K562 (cell line): ENCODE results near the gene KNL1. TPM values are rescaled to one million over a fixed set of nuclear protein-coding genes. Genes with fewer than 3 reads are reported as not detected.

Experiments used
- BMI1 ChIP-seq: fragments of 150-350 bp; IDR thresholded peaks from 2 replicates; pipeline ENCODE4 v1.6.1; 2014; ENCODE audit warnings: low read length
- CGGBP1 ChIP-seq: fragments of 250-450 bp; sonication (Bioruptor Pico); IDR thresholded peaks from 2 replicates; pipeline ENCODE4 v1.9.0; 2021; ENCODE audit warnings: mild to moderate bottlenecking
- CXXC5 ChIP-seq: fragments of 250-450 bp; sonication (Bioruptor Pico); IDR thresholded peaks from 2 replicates; pipeline ENCODE4 v1.8.0; 2022; ENCODE audit warnings: inconsistent platforms, mild to moderate bottlenecking, moderate library complexity
- DNMT1 ChIP-seq: fragments of 450-650 bp; IDR thresholded peaks from 2 replicates; pipeline ENCODE4 v1.6.1; 2016; ENCODE audit warnings: antibody characterized with exemption, mild to moderate bottlenecking
- ESRRA ChIP-seq: fragments of 450-650 bp; IDR thresholded peaks from 2 replicates; pipeline ENCODE4 v1.6.1; 2014; ENCODE audit warnings: low read depth, mild to moderate bottlenecking, moderate library complexity, borderline replicate concordance
- ETV5 ChIP-seq: sonication (generic); formaldehyde crosslinking; IDR thresholded peaks from 2 replicates; pipeline ENCODE4 v1.4.0; 2020; ENCODE audit warnings: low read depth, mild to moderate bottlenecking, missing genetic modification reagents
- JUNB ChIP-seq: fragments of 450-650 bp; formaldehyde crosslinking; conservative IDR thresholded peaks from 2 replicates; pipeline ENCODE4 v1.4.0; 2020; ENCODE audit warnings: mild to moderate bottlenecking
- PHF21A ChIP-seq: fragments of 450-650 bp; IDR thresholded peaks from 2 replicates; pipeline ENCODE4 v1.6.1; 2017; ENCODE audit warnings: low read depth, borderline replicate concordance
- RBBP5 ChIP-seq: fragments of 200-600 bp; sonication (generic); IDR thresholded peaks from 2 replicates; pipeline ENCODE4 v1.6.1; 2012; ENCODE audit warnings: borderline replicate concordance, mild to moderate bottlenecking, low read length, control low read depth, inconsistent platforms; ENCODE audit not compliant: insufficient read depth, poor library complexity, severe bottlenecking
- RBM17 ChIP-seq: fragments of 200-400 bp; formaldehyde crosslinking; IDR thresholded peaks from 2 replicates; pipeline ENCODE4 v1.6.1; 2017; ENCODE audit warnings: low read depth, mild to moderate bottlenecking, low read length, borderline replicate concordance
- RREB1 ChIP-seq: fragments of 250-450 bp; sonication (Bioruptor Pico); IDR thresholded peaks from 2 replicates; pipeline ENCODE4 v1.4.0; 2020
- SIN3B ChIP-seq: fragments of 450-650 bp; IDR thresholded peaks from 2 replicates; pipeline ENCODE4 v1.6.1; 2017; ENCODE audit warnings: low read depth, mild to moderate bottlenecking, moderate library complexity
- SP2 ChIP-seq: IDR thresholded peaks from 2 replicates; pipeline ENCODE4 v1.6.1; 2011; ENCODE audit warnings: mild to moderate bottlenecking, low read depth, low read length, moderate library complexity; ENCODE audit not compliant: poor library complexity, severe bottlenecking; ENCODE audit errors: extremely low read depth
- STAT5B ChIP-seq: fragments of 250-450 bp; sonication (Bioruptor Pico); IDR thresholded peaks from 2 replicates; pipeline ENCODE4 v1.8.0; 2021; ENCODE audit warnings: mild to moderate bottlenecking, inconsistent platforms
- THRAP3 ChIP-seq: fragments of 450-650 bp; IDR thresholded peaks from 2 replicates; pipeline ENCODE4 v1.6.1; 2016; ENCODE audit warnings: mild to moderate bottlenecking, inconsistent platforms, borderline replicate concordance
- XRCC4 ChIP-seq: IDR thresholded peaks from one replicate; pipeline ENCODE4 v1.6.1; 2011; ENCODE audit not compliant: insufficient read depth, insufficient read length; ENCODE audit errors: extremely low read depth
- ZNF217 ChIP-seq: sonication (generic); formaldehyde crosslinking; IDR thresholded peaks from 2 replicates; pipeline ENCODE4 v1.8.0; 2022; ENCODE audit warnings: mild to moderate bottlenecking, missing genetic modification reagents
- polyA plus RNA-seq, 8 experiments: library from polyadenylated mRNA; depleted of rRNA in 4 of 8; stranded (reverse) in 5 of 8; unstranded in 3 of 8; fragments of >200 nt; fragmentation: Nextera tagmentation in 2 of 8; fragmentation: Illumina TruSeq in 1 of 8; extraction: Ambion mirVana in 2 of 8; extraction: Trizol in 1 of 8; gene quantifications; 2 replicates each; pipeline versions ENCODE4 v1.2.1 to v1.2.3, GENCODE V29; 2011 to 2014; ENCODE audit warnings: inconsistent platforms in 1 of 8, missing spikeins in 1 of 8
- total RNA-seq, 7 experiments: library from RNA; depleted of rRNA in 6 of 7; stranded (reverse); fragments of >200 nt in 6 of 7; fragmentation: Illumina TruSeq in 2 of 7; extraction: Trizol in 2 of 7; gene quantifications; 2 replicates each; pipeline versions ENCODE4 v1.2.1 to v1.2.3, GENCODE V29; 2011 to 2021; ENCODE audit warnings: low replicate concordance in 1 of 7
- TF ChIP-seq, protein P1 (sequence below): sonication (generic); formaldehyde crosslinking; IDR thresholded peaks from 2 replicates; pipeline ENCODE4 v1.8.0; 2022; ENCODE audit warnings: mild to moderate bottlenecking, missing genetic modification reagents
- TF ChIP-seq, protein P2 (sequence below): fragments of 450-650 bp; conservative IDR thresholded peaks from 2 replicates; pipeline ENCODE4 v1.6.1; 2016; ENCODE audit warnings: missing genetic modification characterization, low read depth, mild to moderate bottlenecking, missing compliant biosample characterization, moderate library complexity

Gene KNL1
- total and polyA plus RNA-seq, 9 of the 15 experiments (the other 6 are each of a cell fraction or from before 2014, with no cell fraction given): 14.5 to 65.4 (median 34.6) TPM

- TF ChIP-seq THRAP3 (no peak), XRCC4 (no peak), STAT5B (no peak), PHF21A (no peak), ETV5 (CRISPR knock-in tag) (no peak), SP2 (no peak), JUNB (no peak), BMI1 (no peak), RREB1 (CRISPR knock-in tag) (no peak), ESRRA (no peak), ZNF217 (CRISPR knock-in tag) (no peak), CGGBP1 (CRISPR knock-in tag) (no peak), DNMT1 (no peak), RBM17 (no peak), SIN3B (no peak), RBBP5 (no peak), CXXC5 (CRISPR knock-in tag) (no peak)
- TF ChIP-seq, protein P1, sequence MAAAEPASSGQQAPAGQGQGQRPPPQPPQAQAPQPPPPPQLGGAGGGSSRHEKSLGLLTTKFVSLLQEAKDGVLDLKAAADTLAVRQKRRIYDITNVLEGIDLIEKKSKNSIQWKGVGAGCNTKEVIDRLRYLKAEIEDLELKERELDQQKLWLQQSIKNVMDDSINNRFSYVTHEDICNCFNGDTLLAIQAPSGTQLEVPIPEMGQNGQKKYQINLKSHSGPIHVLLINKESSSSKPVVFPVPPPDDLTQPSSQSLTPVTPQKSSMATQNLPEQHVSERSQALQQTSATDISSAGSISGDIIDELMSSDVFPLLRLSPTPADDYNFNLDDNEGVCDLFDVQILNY (CRISPR knock-in tag): no peak
- TF ChIP-seq, protein P2, sequence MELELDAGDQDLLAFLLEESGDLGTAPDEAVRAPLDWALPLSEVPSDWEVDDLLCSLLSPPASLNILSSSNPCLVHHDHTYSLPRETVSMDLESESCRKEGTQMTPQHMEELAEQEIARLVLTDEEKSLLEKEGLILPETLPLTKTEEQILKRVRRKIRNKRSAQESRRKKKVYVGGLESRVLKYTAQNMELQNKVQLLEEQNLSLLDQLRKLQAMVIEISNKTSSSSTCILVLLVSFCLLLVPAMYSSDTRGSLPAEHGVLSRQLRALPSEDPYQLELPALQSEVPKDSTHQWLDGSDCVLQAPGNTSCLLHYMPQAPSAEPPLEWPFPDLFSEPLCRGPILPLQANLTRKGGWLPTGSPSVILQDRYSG (tag): no peak
Observed at GRCh38 chr15:40565333-40566238, 28.5 kb upstream of the KNL1 start (continued).
